HG02759 (cell line): ENCODE results near the gene APC.

Experiments used
- ATAC-seq: cut with Tn5 transposase; IDR thresholded peaks from one replicate; pipeline ENCODE4 v1.9.1; 2021; ENCODE audit warnings: mild to moderate bottlenecking, moderate library complexity; ENCODE audit not compliant: unreplicated experiment

Gene APC

GRCh38 chr5:112776301-112776856 is 38.7 kb downstream of the APC start:
- ATAC-seq, result no peak

- no peak for ATAC-seq
Measured at GRCh38 chr5:112779531-112779930, 41.8 kb downstream of the APC start.

GRCh38 chr5:112784726-112785125 is 47.0 kb downstream of the APC start:
- no peak for ATAC-seq

GRCh38 chr5:112787261-112787660 is 49.6 kb downstream of the APC start:
- ATAC-seq, result no peak

GRCh38 chr5:112787896-112788295 is 50.2 kb downstream of the APC start:
- ATAC-seq, result no peak

- ATAC-seq, result no peak
Measured at GRCh38 chr5:112793201-112793600, 55.5 kb downstream of the APC start.

GRCh38 chr5:112794410-112794809 is 56.7 kb downstream of the APC start:
- ATAC-seq, result no peak

GRCh38 chr5:112795342-112795741 is 57.7 kb downstream of the APC start:
- ATAC-seq, result no peak

GRCh38 chr5:112795944-112796678 is 58.4 kb downstream of the APC start:
- ATAC-seq, result no peak

GRCh38 chr5:112799661-112800060 is 62.0 kb downstream of the APC start:
- ATAC-seq, result no peak

- ATAC-seq, result no peak
Measured at GRCh38 chr5:112800891-112801290, 63.2 kb downstream of the APC start.

GRCh38 chr5:112811023-112811422 is 73.3 kb downstream of the APC start:
- ATAC-seq, result no peak

- no peak for ATAC-seq
Measured at GRCh38 chr5:112812549-112812948, 74.9 kb downstream of the APC start.

GRCh38 chr5:112820246-112820645 is 82.6 kb downstream of the APC start:
- ATAC-seq, result no peak

- ATAC-seq, result no peak
Measured at GRCh38 chr5:112822456-112822855, 84.8 kb downstream of the APC start.

GRCh38 chr5:112823181-112823580 is 85.5 kb downstream of the APC start:
- no peak for ATAC-seq

- ATAC-seq, result no peak
Measured at GRCh38 chr5:112823656-112824055, 86.0 kb downstream of the APC start.

GRCh38 chr5:112824197-112824596 is 86.5 kb downstream of the APC start:
- ATAC-seq, result no peak

- ATAC-seq, result no peak
Measured at GRCh38 chr5:112830378-112830777, 92.7 kb downstream of the APC start.

GRCh38 chr5:112833971-112834370 is 96.3 kb downstream of the APC start:
- no peak for ATAC-seq

GRCh38 chr5:112844489-112844888 is 106.8 kb downstream of the APC start:
- no peak for ATAC-seq

GRCh38 chr5:112846556-112846955 is 108.9 kb downstream of the APC start:
- no peak for ATAC-seq

- no peak for ATAC-seq
Measured at GRCh38 chr5:112847306-112847705, 109.6 kb downstream of the APC start.
